Peyer's patch (tissue), 4 donors: ENCODE data around the gene PPP2R2D. TPM values are rescaled to one million over a fixed set of nuclear protein-coding genes. Genes with fewer than 3 reads are reported as not detected.

ENCODE experiments used
- DNase-seq, 3 donors: peaks; one replicate each; pipeline ENCODE4 v3.0.0-alpha.2; 2017 to 2019
- H3K27ac ChIP-seq, 4 donors: fragments of 200-600 bp; sonication (generic); one replicate each; pipeline ENCODE4 v1.5.1; 2016 to 2019
- H3K27me3 ChIP-seq, 2 donors: fragments of 200-600 bp; sonication (generic); one replicate each; pipeline ENCODE4 v1.5.1; 2019
- H3K36me3 ChIP-seq, 3 donors: fragments of 200-600 bp; sonication (generic); one replicate each; pipeline ENCODE4 v1.5.1; 2016 to 2019
- H3K4me1 ChIP-seq, 4 donors: fragments of 200-600 bp; sonication (generic); one replicate each; pipeline ENCODE4 v1.5.1; 2016 to 2019
- H3K4me3 ChIP-seq, 4 donors: fragments of 200-600 bp; sonication (generic); 1 replicate in 3 of 4; 2 replicates in 1 of 4; pipeline ENCODE4 v1.5.1; 2016 to 2019; ENCODE audit warnings: mild to moderate bottlenecking in 1 of 4
- H3K9me3 ChIP-seq, 4 donors: fragments of 200-600 bp; sonication (generic); one replicate each; pipeline ENCODE4 v1.5.1; 2016 to 2019; ENCODE audit warnings: mild to moderate bottlenecking in 1 of 4
- POLR2A ChIP-seq, 2 donors: fragments of 450-650 bp; IDR thresholded peaks; one replicate each; pipeline ENCODE4 v1.5.1; 2017; ENCODE audit warnings: antibody characterized with exemption in 2 of 2, mild to moderate bottlenecking in 2 of 2, moderate library complexity in 2 of 2
- total RNA-seq, 4 donors: library from RNA; depleted of rRNA; stranded (reverse); fragments of >200 nt; gene quantifications; one replicate each; pipeline ENCODE4 v1.1.0, GENCODE V29; 2016
- TF ChIP-seq, protein P1 (sequence below), 6 experiments: fragments of 450-650 bp in 4 of 6; fragments of 200-600 bp in 2 of 6; sonication (generic) in 1 of 6; IDR thresholded peaks; one replicate each; pipeline ENCODE4 v1.5.1; 2017 to 2019; ENCODE audit warnings: antibody characterized with exemption in 6 of 6, mild to moderate bottlenecking in 3 of 6, moderate library complexity in 1 of 6

Gene PPP2R2D
- total RNA-seq, 4 donors from 2014 or later: 34.3 to 87.5 (median 48.5) TPM

- H3K27me3 ChIP-seq: no peaks in the 10 kb centered on the region
- no peaks in the 10 kb centered on the region for H3K9me3 ChIP-seq
- H3K4me3 ChIP-seq: peak overlapping the region; percentile 81 to 98 (median 92)
- H3K27ac ChIP-seq: peak overlapping the region; percentile 95 to 99 (median 97)
- peaks cover 0 to 29% (median 15%) of the 10 kb centered on the region in 4 donors for H3K4me1 ChIP-seq
- H3K36me3 ChIP-seq: no peaks in the 10 kb centered on the region
- DNase-seq: no peak
- TF ChIP-seq, protein P1, sequence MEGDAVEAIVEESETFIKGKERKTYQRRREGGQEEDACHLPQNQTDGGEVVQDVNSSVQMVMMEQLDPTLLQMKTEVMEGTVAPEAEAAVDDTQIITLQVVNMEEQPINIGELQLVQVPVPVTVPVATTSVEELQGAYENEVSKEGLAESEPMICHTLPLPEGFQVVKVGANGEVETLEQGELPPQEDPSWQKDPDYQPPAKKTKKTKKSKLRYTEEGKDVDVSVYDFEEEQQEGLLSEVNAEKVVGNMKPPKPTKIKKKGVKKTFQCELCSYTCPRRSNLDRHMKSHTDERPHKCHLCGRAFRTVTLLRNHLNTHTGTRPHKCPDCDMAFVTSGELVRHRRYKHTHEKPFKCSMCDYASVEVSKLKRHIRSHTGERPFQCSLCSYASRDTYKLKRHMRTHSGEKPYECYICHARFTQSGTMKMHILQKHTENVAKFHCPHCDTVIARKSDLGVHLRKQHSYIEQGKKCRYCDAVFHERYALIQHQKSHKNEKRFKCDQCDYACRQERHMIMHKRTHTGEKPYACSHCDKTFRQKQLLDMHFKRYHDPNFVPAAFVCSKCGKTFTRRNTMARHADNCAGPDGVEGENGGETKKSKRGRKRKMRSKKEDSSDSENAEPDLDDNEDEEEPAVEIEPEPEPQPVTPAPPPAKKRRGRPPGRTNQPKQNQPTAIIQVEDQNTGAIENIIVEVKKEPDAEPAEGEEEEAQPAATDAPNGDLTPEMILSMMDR (IDR thresholded peaks at IDR 0.05): peak in 1 of 6 experiments; percentile 12
- no peak for TF ChIP-seq POLR2A (IDR thresholded peaks at IDR 0.05)
These were observed 986 bp upstream of the PPP2R2D start for GRCh38 chr10:131899695-131900349.

DNA sequence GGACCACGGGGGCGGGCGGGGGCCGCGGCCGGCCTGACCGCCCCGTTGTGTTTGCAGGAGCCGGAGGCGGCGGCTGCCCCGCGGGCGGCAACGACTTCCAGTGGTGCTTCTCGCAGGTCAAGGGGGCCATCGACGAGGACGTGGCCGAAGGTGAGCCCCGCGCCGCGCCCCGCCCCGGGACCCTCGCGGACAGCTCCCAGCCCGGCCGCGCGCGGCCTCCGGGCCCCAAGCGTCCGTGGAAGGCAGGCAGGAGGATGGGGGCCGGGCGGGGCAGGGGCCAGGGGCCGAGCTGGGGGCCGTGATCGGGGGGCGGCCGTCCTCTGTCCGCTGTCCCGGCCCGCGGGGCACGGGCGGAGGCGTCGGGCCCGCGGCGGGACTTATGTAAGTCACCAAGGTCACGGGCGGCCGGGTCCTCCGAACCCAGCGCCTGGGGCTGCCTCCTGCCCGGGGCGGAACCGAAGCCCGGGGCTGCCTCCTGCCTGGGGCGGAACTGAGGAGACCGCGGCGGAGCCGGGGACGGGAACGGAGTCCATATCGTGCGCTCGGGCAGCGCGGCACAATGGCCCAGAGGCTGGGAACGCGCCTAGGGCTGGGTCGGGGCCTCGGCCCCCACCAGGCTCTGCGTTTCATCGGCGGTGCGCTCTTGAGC, 497 bp downstream of the PPP2R2D start:
- peak overlapping the region; percentile 81 to 98 (median 92) for H3K4me3 ChIP-seq
- TF ChIP-seq, protein P1 (IDR thresholded peaks at IDR 0.05): no peak
- peak; percentile 51 to 70 for TF ChIP-seq POLR2A (IDR thresholded peaks at IDR 0.05)
- peaks cover 0 to 36% (median 16%) of the 10 kb centered on the region in 4 donors for H3K4me1 ChIP-seq
- peaks cover 0 to 8% (median 0%) of the 10 kb centered on the region in 3 donors for H3K36me3 ChIP-seq
- peak overlapping the region; percentile 95 to 99 (median 97) for H3K27ac ChIP-seq
- no peaks in the 10 kb centered on the region for H3K27me3 ChIP-seq
- DNase-seq: peak; percentile 63 to 86 (median 85)
- H3K9me3 ChIP-seq: no peaks in the 10 kb centered on the region

GRCh38 chr10:131902211-131902610, 1.4 kb downstream of the PPP2R2D start:
- Histone ChIP-seq H3K4me1 (peaks cover 0 to 36% (median 16%) of the 10 kb centered on the region in 4 donors), H3K36me3 (peaks cover 0 to 8% (median 0%) of the 10 kb centered on the region in 3 donors), H3K27me3 (no peaks in the 10 kb centered on the region), H3K27ac (no peak overlapping the region), H3K4me3 (peak overlapping the region in 2 of 4 donors; percentile 81 to 98), H3K9me3 (no peaks in the 10 kb centered on the region)
- DNase-seq: peak in 2 of 3 donors; percentile 41 to 43
- no peak for TF ChIP-seq POLR2A (IDR thresholded peaks at IDR 0.05)
- TF ChIP-seq, protein P1 (IDR thresholded peaks at IDR 0.05): no peak

DNA sequence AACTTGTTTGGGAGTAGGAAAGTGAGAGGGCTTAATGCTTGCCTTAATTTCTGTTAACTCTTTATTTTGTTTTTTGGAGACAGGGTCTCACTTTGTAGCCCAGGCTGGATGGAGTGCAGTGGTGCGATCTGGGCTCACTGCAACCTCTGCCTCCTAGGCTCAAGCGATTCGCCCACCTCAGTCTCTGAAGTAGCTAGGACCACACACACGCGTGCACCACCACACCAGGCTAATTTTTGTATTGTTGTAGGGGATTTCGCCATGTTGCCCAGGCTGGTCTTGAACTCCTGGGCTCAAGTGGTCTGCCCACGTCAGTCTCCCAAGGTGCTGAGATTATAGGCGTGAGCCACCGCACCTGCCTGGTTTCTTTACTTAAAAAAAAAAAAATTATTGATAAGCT, 1.9 kb downstream of the PPP2R2D start:
- no peak for TF ChIP-seq POLR2A (IDR thresholded peaks at IDR 0.05)
- TF ChIP-seq, protein P1 (IDR thresholded peaks at IDR 0.05): no peak
- H3K4me1 ChIP-seq: peaks cover 0 to 36% (median 16%) of the 10 kb centered on the region in 4 donors
- peak overlapping the region in 1 of 4 donors; percentile 81 for H3K4me3 ChIP-seq

GRCh38 chr10:131905267-131905571, 4.4 kb downstream of the PPP2R2D start:
- TF ChIP-seq, protein P1 (IDR thresholded peaks at IDR 0.05): no peak
- no peak for TF ChIP-seq POLR2A (IDR thresholded peaks at IDR 0.05)
- no peaks in the 10 kb centered on the region for H3K9me3 ChIP-seq
- H3K36me3 ChIP-seq: peaks cover 0 to 8% (median 0%) of the 10 kb centered on the region in 3 donors
- peak overlapping the region in 1 of 4 donors; percentile 20 for H3K27ac ChIP-seq
- no peak for DNase-seq
- H3K4me3 ChIP-seq: no peak overlapping the region
- peaks cover 0 to 31% (median 16%) of the 10 kb centered on the region in 4 donors for H3K4me1 ChIP-seq
- no peaks in the 10 kb centered on the region for H3K27me3 ChIP-seq

More for the DNA sequence above, 1.9 kb downstream of the PPP2R2D start:
- peaks cover 0 to 8% (median 0%) of the 10 kb centered on the region in 3 donors for H3K36me3 ChIP-seq
- DNase-seq: peak in 2 of 3 donors; percentile 31 to 40
- H3K27ac ChIP-seq: no peak overlapping the region
- no peaks in the 10 kb centered on the region for H3K27me3 ChIP-seq
- H3K9me3 ChIP-seq: no peaks in the 10 kb centered on the region
